Activated CD4-positive, alpha-beta T cell treated with anti-CD3 and anti-CD28 coated beads, Interleukin-2, amount 50 U/mL, for 48 hours (primary cell): ENCODE measurements around the gene EZR.
"Not testable (repeated sequence)": the region's sequence is repeated elsewhere in the genome, so short reads cannot be mapped to it uniquely, and the experiment has no call there.

Source experiments
- DNase-seq, 2 experiments: peaks; one replicate each; pipeline ENCODE4 v3.0.0-alpha.2; 2020

EZR gene

GRCh38 chr6:158841358-158841757 is 22.2 kb upstream of the EZR start:
- DNase-seq, result no peak

GRCh38 chr6:158840465-158840864 is 21.3 kb upstream of the EZR start:
- no peak for DNase-seq

- DNase-seq, result no peak
Observed at GRCh38 chr6:158839796-158840195, 20.6 kb upstream of the EZR start.

GRCh38 chr6:158838790-158839189 is 19.6 kb upstream of the EZR start:
- DNase-seq, result not testable (repeated sequence)

- DNase-seq, result no peak
Observed at GRCh38 chr6:158837684-158838625, 18.8 kb upstream of the EZR start.

- DNase-seq, result no peak
Observed at GRCh38 chr6:158836625-158837311, 17.6 kb upstream of the EZR start.

- DNase-seq, result no peak
Observed at GRCh38 chr6:158835616-158836221, 16.6 kb upstream of the EZR start.

GRCh38 chr6:158834675-158835385 is 15.7 kb upstream of the EZR start:
- DNase-seq, result no peak

- not testable (repeated sequence) for DNase-seq
Observed at GRCh38 chr6:158832807-158833206, 13.6 kb upstream of the EZR start.

GRCh38 chr6:158832026-158832425 is 12.9 kb upstream of the EZR start:
- DNase-seq, result no peak

- no peak for DNase-seq
Observed at GRCh38 chr6:158831571-158831970, 12.4 kb upstream of the EZR start.

GRCh38 chr6:158830736-158831135 is 11.6 kb upstream of the EZR start:
- no peak for DNase-seq

- DNase-seq, result no peak
Observed at GRCh38 chr6:158828807-158829206, 9.6 kb upstream of the EZR start.

GRCh38 chr6:158826819-158827501 is 7.8 kb upstream of the EZR start:
- DNase-seq, result no peak

- DNase-seq, result no peak
Observed at GRCh38 chr6:158825951-158826306, 6.8 kb upstream of the EZR start.

GRCh38 chr6:158825038-158825950 is 6.1 kb upstream of the EZR start:
- no peak for DNase-seq

- not testable (repeated sequence) for DNase-seq
Observed at GRCh38 chr6:158823616-158824015, 4.4 kb upstream of the EZR start.

GRCh38 chr6:158819977-158820622 is 932 bp upstream of the EZR start:
- no peak for DNase-seq

- DNase-seq, result peak; percentile 71 to 79
Observed at GRCh38 chr6:158818581-158819212, 471 bp downstream of the EZR start.
